ENCODE results near the gene ITPR1. TPM values are rescaled to one million over a fixed set of nuclear protein-coding genes. Genes with fewer than 3 reads are reported as not detected.

ITPR1 gene
- total RNA-seq, 1 donor from 2014 or later, result 53.1 TPM

GRCh38 chr3:4599612-4600011 is 106.5 kb downstream of the ITPR1 start:
- no peaks in the 10 kb centered on the region for H3K27me3 Mint-ChIP-seq (ENCODE audit: unreplicated experiment)
- no peak overlapping the region for H3K4me3 Mint-ChIP-seq (ENCODE audit: unreplicated experiment)
- H3K27ac Mint-ChIP-seq (ENCODE audit: unreplicated experiment), result no peak overlapping the region
- no peaks in the 10 kb centered on the region for H3K9me3 Mint-ChIP-seq (ENCODE audit: unreplicated experiment)
- TF ChIP-seq CTCF (IDR thresholded peaks at IDR 0.05; ENCODE audit: unreplicated experiment), result no peak
- H3K4me1 Mint-ChIP-seq (ENCODE audit: unreplicated experiment), result peaks cover 4% of the 10 kb centered on the region
- no peak for DNase-seq (ENCODE audit: low spot score)
- H3K36me3 Mint-ChIP-seq (ENCODE audit: low read depth, unreplicated experiment), result no peaks in the 10 kb centered on the region

GRCh38 chr3:4600493-4600892 is 107.3 kb downstream of the ITPR1 start:
- H3K4me3 Mint-ChIP-seq (ENCODE audit: unreplicated experiment), result no peak overlapping the region
- no peaks in the 10 kb centered on the region for H3K9me3 Mint-ChIP-seq (ENCODE audit: unreplicated experiment)
- no peaks in the 10 kb centered on the region for H3K36me3 Mint-ChIP-seq (ENCODE audit: low read depth, unreplicated experiment)
- DNase-seq (ENCODE audit: low spot score), result no peak
- peaks cover 4% of the 10 kb centered on the region for H3K4me1 Mint-ChIP-seq (ENCODE audit: unreplicated experiment)
- TF ChIP-seq CTCF (IDR thresholded peaks at IDR 0.05; ENCODE audit: unreplicated experiment), result no peak
- H3K27ac Mint-ChIP-seq (ENCODE audit: unreplicated experiment), result no peak overlapping the region
- peaks cover 1% of the 10 kb centered on the region for H3K27me3 Mint-ChIP-seq (ENCODE audit: unreplicated experiment)

GRCh38 chr3:4601892-4602291 is 108.7 kb downstream of the ITPR1 start:
- H3K4me3 Mint-ChIP-seq (ENCODE audit: unreplicated experiment), result no peak overlapping the region
- H3K4me1 Mint-ChIP-seq (ENCODE audit: unreplicated experiment), result peaks cover 4% of the 10 kb centered on the region
- H3K36me3 Mint-ChIP-seq (ENCODE audit: low read depth, unreplicated experiment), result no peaks in the 10 kb centered on the region
- no peak for TF ChIP-seq CTCF (IDR thresholded peaks at IDR 0.05; ENCODE audit: unreplicated experiment)
- H3K27me3 Mint-ChIP-seq (ENCODE audit: unreplicated experiment), result peaks cover 4% of the 10 kb centered on the region
- DNase-seq (ENCODE audit: low spot score), result no peak
- no peak overlapping the region for H3K27ac Mint-ChIP-seq (ENCODE audit: unreplicated experiment)
- H3K9me3 Mint-ChIP-seq (ENCODE audit: unreplicated experiment), result no peaks in the 10 kb centered on the region

- no peak for TF ChIP-seq CTCF (IDR thresholded peaks at IDR 0.05; ENCODE audit: unreplicated experiment)
- Mint-ChIP-seq H3K4me3 (ENCODE audit: unreplicated experiment) (no peak overlapping the region), H3K9me3 (ENCODE audit: unreplicated experiment) (no peaks in the 10 kb centered on the region), H3K36me3 (ENCODE audit: low read depth, unreplicated experiment) (peaks cover 4% of the 10 kb centered on the region), H3K4me1 (ENCODE audit: unreplicated experiment) (peaks cover 9% of the 10 kb centered on the region), H3K27me3 (ENCODE audit: unreplicated experiment) (peaks cover 6% of the 10 kb centered on the region), H3K27ac (ENCODE audit: unreplicated experiment) (no peak overlapping the region)
- no peak for DNase-seq (ENCODE audit: low spot score)
These were observed 111.5 kb downstream of the ITPR1 start for GRCh38 chr3:4604693-4605092.

GRCh38 chr3:4606911-4607310 is 113.8 kb downstream of the ITPR1 start:
- H3K9me3 Mint-ChIP-seq (ENCODE audit: unreplicated experiment), result no peaks in the 10 kb centered on the region
- no peak for TF ChIP-seq CTCF (IDR thresholded peaks at IDR 0.05; ENCODE audit: unreplicated experiment)
- H3K27ac Mint-ChIP-seq (ENCODE audit: unreplicated experiment), result no peak overlapping the region
- H3K4me3 Mint-ChIP-seq (ENCODE audit: unreplicated experiment), result no peak overlapping the region
- peaks cover 8% of the 10 kb centered on the region for H3K36me3 Mint-ChIP-seq (ENCODE audit: low read depth, unreplicated experiment)
- peaks cover 6% of the 10 kb centered on the region for H3K27me3 Mint-ChIP-seq (ENCODE audit: unreplicated experiment)
- DNase-seq (ENCODE audit: low spot score), result no peak
- H3K4me1 Mint-ChIP-seq (ENCODE audit: unreplicated experiment), result peaks cover 10% of the 10 kb centered on the region
